ENCODE measurements around the gene SKAP1.

Gene SKAP1

DNA sequence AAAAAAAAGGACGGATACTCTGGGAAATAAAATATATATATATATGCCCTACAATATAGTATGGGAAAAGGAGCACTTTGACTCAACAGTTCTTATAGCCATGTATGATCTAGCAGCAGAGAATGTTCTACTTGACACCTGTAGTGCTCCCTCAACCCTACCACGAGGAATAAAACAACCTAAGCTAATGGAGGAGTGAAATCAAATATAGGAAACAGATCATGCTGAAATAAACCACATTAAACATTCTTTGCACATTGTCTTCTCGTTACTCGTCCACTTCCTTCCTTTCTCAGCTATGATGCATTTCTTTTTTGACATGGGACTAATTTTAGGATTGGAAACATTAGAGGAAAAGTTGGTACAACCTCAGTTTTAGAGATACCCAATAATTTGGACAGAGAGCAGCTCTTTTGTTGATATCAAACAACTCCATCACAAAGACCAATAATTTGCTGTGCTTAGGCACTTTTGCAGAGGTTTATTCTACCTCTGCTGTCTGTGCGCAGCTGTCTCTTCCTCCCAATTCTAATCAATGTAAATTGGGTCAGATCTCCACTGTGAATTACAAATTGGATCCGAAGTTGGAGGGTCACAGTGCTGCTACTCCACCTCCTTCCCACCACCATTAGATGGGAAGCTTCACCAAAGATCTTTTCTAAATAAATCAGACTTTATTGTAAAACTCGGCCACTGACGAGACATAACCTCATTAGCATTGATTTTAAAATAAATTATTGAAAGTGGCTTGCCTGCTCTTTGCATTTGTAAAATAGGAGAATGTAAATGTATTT is 256.6 kb downstream of the SKAP1 start:
- no peak for DNase-seq (ENCODE audit: low spot score)

DNA sequence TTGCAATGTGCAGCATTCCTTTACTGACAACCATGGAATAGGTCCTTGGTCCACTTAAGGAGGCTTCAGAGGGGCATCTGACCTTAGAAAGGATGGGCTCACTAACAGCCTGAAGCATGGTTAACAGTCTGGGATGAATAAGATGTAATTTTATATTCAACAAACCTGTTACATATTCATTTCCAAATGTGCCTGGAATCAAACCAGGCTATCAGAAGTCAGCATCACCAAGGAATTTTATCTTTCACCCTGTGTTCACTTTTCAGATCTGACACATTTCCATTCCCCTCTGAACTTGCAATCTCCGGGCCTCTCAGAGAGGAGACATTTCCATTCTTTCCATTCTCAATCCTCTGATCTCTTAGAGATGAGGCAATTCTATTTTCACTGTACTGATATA is 260.1 kb downstream of the SKAP1 start:
- no peak for DNase-seq (ENCODE audit: low spot score)

DNA sequence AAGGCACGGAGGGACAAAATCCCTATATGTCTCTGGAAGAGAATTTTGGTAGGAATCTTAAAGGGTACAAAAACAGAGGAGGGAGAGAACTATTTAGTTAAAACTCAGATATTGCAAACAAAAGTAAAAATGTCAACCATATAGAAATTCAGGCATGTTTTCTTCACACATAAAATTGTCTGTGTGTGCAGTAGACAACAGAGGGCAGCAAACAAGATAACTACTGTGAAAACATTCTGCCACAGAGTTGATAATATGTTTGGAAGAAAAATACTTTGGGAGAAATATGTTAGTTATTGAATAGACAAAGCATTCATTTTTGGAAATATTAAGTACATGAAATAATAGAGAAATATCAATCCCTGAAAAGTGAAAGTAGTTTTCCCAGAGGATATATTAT is 266.2 kb downstream of the SKAP1 start:
- no peak for DNase-seq (ENCODE audit: low spot score)

DNA sequence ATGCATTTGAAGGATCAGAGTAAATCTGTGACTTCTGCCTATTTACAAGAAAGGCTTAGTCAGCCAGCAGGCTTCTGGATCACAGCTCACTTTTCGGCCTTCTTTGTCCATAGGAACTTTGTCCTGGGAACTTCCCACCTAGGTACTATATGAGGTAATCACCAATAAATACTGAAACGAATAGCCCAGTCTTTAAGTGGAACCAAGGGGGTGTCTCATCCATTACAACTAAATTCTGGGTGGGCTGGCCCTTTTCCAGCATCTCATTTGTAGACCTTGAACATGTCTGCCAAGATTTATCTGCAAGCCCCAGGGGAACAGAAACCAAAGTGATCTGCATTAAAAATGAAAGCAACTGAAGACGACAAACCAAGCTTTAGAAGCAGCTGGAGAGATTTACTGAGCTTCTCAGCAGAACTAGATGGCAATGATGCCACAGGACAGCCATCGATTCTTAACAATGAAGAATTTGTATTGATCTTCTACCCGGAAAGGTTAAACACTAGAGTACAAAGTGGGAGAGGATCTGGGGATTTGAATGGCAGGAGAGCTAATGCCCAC is 267.0 kb downstream of the SKAP1 start:
- DNase-seq (ENCODE audit: low spot score): no peak

DNA sequence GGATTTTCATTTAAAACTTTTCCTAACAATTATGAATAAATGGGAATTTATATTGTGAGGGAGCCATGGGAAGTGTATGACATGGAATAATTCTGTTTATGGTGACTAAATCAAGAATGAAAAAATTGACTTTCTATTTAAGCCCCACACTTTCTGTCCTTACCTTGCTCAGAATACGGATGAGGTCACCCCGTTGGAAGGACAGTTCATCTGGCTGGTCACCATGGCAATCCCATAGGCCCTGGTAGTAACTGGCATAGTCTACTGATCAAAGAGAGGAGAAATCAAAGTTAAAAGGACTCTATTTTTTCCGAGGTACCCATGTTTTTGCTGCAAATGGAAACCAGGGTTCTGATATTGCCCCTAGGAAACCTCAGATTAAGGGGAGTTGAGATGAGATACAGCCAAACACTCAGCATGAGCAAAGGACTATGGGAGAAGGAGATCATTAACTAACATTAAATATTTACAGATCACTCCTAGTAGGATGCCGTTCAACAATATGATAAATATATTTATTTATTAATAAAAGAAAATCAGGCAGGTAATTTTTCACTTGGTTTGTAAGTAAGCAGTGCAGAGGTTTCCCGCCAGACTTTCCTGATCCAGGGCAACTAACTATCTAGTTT is 267.6 kb downstream of the SKAP1 start:
- DNase-seq (ENCODE audit: low spot score): no peak

DNA sequence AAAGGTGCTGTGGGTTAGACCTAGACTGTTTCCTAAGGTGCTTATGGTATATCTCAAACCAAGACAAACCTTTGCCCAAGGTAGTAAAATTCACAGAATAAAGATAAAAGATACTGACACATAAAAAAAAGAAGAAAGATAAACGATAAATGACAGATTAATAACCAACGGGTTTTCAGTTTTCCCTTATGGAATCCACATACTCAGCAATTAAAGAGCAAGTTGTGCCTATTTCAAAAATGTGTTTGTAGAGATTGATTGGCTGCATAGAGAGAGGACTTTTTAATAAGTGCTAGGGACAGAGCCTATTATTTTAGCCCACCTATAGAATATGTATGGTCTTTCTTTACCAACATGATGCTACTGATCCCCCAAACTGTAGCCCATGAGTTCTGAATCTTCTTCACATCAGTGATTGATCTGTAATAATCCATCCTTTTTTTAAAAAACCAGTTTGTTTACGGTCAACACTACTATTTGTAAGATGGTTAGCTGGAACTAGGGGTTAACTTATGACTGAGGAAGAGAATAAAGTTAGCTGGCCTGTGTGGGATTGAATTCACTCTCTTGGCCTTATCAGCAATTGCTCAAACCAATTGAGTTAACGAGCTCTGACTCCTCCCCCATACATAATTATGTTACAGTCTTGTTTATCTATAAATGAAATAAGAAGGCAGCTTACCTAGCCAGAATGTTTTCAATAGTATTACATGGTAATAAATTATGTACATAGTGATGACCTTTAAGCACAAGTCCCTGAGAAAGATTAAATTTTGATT is 268.7 kb downstream of the SKAP1 start:
- DNase-seq (ENCODE audit: low spot score): no peak

DNA sequence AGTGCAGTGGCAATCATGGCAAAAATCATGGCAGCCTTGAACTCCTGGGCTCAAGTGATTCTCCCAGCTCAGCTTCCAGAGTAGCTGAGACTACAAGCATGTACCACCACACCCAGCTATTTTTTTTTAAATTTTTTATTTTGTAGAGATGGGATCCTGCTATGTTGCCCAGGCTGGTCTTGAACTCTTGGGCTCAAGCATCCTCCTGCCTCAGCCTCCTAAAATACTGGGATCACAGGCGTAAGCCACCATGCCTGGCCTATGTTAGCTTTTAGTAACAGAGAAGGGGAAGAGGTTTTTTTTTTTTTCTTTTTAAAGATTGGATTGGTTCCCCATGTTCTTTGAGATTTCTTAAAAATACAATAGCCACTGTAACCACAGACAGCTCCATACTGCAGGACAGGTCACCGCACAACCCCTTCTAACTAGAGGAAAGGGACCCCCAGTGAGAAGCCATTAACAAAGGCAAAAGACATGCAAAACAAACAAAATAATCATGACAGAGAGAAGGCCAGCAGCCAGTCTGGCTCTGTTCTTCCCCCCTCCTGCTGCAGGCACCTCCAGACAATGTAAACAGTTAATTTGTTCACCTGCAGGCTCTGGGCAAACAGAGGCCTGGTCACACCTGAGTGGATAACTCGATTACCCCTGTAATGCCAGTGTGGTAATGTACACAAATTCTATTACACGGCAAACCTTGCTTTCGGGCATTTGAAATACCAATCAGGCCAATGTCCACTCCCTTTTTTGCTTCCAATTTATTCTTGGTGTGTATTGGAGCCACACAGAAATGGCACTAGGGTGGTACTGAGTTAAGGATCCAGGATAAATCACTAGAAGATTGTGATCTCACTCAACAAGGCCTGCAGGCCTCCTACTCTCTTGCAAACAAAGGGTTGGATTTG is 269.6 kb downstream of the SKAP1 start:
- no peak for DNase-seq (ENCODE audit: low spot score)

DNA sequence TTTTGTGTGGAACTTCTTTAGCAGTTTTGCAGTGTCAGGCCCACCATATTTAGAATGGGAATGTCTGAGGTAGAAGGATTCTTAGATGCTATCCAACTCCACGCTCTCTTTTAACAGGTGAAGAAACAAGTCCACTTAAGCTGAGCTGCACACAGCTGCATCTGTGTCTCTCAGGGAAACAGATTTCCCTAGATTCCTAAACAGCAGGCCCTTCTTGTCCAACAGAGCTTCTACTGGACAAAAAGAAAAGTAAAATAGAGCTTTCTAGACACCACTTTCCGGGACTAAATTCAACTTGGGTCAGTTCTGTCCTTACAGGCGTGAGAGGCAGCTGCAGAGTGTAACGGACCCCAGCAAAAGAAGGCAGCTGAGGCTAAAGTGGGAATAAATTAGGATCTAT is 270.8 kb downstream of the SKAP1 start:
- no peak for DNase-seq (ENCODE audit: low spot score)

DNA sequence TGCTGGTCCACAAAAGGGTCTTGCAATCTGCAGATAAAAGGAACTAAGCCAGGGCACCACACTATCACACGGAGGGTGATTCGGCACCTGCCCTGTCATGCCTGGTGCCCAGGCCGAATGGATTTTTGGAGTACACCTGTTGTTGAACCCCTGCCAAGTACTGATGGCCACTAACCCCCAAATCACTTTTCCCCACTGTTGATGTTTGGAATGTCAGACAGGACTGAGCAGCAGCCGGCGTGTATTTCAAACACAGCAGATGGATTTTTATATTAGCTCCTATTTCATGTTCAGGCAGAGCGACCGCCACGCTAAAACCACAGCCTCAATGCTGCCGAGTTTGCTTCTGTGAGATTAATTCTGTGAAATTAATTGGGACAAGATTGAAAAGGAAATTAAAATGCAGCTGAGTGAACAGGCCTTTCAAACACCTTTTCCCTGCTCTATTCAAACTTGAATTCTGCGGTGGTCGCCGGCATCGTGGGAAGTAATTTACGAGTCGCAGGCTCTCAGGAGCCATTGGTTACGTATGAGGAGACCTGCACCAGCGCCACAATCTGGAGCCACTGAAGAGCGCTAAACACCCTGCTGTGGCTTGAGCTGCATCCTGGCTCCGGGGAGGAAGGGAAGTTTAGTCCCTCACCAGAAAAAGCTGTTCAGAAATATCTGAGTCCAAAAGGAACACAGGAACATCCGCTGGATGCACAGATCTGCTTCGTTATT is 274.0 kb downstream of the SKAP1 start:
- no peak for DNase-seq (ENCODE audit: low spot score)

DNA sequence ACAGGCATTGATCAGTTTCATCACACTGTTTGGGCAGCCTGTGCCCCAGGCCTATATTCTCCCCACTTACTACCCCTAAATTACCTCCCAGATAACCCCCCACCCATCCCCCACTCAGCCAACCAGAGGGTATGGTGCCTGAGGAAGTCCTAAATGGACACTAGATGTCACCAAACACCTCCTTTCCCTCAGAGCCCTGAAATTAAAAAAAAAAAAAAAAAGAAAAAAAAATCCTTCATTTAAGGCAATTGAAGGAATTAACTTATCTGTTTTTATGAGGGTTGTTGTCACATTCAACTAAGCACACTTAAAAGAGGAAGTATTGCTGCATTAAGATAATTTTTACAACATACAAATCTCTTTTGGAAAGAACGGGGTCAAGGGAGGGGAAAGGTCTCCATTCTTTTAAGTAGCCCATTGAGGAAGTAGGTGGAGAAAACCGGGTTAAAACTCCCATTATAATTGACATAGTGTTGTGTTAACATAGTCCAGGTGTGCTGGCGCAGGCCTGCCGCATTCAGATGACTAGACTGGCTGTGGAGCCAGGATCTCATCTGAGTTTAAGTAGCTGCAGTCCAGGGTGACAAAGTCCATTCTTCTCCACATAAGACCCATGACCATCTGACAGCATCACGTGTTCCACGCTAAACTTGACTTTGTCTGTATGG is 276.2 kb downstream of the SKAP1 start:
- DNase-seq (ENCODE audit: low spot score): no peak

DNA sequence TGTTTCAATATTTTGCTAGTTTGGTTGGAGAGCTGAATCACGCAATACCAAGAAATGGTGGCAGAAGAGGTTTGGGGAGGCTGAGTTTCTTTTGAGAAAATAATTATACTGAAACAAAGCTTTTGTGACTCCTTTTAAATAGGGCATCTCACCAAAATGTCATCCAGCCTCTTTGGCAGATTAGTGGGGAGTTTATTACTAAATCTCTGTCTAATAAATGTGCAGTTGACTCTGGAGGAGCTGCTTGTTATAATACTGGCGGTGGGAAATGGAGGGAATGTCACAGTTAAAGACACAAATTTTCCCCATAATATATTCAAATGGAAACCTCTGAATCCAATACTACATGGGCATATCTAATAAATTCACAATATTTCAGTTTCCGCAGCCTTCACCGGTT is 277.7 kb downstream of the SKAP1 start:
- DNase-seq (ENCODE audit: low spot score): no peak

DNA sequence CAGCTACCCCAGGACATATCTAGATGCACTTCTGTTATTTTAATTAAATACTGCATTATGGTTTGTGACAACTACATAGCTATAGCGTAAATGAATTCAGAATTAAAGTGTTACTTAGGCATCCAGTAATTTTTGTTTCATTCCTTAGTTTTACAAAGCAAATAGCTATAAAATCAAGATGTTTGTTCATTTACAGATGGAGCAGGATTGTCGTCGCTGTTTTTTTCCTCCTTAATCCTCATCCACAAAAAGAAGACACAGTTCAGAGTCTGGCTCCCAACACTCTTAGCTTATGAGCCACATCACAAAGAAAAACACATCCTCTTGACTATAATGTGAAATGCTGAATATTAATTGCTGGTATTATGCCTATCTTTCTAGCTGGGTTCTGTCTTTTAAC is 278.8 kb downstream of the SKAP1 start:
- no peak for DNase-seq (ENCODE audit: low spot score)

DNA sequence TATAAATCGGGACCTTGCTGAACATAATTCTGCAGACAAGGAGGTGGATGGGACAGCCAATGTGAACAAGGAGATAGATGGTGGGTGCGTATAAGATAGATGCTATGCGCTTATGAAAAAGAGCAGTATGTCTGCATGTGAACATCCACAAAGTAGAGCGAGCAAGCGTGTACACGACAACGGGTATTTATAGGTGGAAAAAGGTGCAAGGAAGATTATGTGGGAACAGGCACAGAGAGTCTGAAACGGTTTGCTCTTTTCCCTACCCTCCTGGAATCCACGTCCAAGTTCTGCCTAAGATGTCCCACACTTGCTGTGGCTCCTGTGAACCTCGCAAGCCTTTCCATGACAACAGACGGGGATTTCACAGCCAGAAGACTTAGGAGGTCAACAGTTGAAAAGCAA is 279.4 kb downstream of the SKAP1 start:
- no peak for DNase-seq (ENCODE audit: low spot score)

DNA sequence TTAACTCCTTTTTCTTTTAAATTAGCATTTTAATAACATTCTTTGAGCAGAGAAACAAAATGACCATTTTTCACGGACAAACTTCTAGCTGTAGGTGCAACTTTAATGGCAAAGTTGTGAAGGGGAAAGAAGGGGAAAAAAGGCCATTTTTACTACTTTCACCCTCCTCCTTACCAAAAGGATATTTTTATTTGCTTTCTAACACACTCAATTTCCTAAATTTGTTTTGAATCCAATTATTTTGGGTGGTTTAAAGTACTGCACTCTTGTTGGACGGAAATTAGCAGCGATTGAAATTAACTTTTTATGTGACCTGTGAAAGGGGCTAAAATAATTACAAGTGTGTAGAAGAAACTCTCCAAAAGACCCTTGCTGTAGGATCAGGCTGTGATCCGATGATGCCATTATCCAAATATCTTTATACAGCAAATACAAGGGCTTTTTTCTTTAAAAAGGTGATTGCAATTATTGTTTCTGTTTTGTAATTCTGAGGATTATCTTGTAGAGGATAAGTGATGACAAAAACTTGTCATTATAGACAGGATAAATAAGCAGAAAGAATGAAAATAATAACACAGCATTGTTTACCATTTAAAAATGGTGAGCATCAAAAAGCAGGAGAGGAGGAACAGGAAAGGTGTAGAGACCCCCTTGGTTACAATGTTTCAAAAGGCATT is 280.1 kb downstream of the SKAP1 start:
- no peak for DNase-seq (ENCODE audit: low spot score)

DNA sequence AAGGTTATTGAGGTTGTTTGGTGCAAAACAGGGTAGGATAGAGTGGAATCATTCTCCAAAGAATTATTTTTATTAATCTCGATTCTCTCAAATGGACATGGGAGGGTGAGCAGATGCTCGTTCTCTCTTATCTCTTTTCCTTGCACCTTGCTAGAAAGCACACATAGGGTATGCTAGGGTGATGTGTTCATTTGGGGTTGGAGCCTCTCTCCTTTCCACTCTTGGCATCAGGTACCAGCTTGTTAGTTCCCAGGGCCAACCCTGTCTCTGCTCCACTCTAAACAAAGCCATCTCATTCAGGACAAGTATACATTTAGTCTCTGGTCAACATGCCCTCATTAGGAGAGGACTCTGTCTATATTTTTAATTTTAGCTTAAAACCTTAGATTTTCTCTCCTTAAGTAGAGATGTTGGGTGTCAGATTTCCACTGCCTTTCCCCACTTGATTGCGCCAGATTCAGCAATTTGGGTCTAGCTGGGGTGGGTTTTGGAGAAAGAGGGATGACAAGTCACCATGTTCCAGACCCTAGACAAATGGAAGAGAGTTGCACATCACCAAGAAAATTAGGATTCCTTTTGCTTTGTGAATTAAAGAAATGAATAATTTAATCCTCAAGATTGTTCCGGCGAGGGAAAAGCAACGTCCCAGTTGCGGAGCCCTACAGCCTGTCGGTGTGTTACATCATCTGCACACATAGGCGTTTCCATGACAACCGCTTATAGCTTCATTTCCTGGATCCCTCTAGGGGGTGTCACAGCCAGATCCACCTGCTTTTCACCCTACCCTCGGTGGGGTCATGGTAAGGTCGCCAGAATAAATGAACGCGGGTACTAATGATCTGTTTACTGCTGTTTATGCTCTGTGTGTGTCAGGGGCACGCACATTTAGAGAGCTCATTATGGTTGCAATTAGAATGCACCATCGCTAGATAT is 280.9 kb downstream of the SKAP1 start:
- DNase-seq (ENCODE audit: low spot score): no peak

DNA sequence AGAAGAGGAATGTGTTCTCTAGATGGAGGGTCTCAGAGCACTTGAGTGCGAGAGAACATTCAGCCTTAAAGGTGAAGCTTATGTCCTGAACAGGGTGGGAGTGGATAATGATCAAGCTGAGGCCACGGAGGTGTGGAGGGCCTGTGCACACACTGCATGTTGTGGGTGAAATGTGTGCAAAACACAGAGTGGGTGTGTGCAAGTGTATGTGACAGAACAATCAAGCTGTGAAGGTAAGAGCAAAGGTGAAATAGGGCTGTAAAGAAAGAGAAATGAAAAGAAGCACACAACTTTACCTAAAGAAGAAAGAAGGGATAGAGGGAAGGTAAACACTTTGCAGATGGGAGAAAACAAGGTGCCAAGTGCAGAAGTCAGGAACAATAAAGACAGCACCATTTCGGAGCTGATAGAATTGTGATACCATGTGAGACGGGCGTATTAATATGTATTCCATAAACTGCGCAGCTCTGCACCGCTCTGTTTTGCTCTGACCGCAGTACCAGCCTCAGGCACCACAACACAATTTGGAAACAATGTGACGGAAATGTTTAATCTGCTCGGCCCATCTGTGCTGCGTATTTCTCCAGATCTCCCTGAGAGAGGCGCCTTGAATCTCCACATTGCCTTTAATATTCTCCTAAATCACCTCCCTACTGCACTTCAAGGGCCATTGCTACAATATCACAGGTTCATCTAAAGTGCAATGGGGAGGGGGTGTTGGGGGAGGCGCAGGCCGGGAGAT is 281.8 kb downstream of the SKAP1 start:
- no peak for DNase-seq (ENCODE audit: low spot score)

DNA sequence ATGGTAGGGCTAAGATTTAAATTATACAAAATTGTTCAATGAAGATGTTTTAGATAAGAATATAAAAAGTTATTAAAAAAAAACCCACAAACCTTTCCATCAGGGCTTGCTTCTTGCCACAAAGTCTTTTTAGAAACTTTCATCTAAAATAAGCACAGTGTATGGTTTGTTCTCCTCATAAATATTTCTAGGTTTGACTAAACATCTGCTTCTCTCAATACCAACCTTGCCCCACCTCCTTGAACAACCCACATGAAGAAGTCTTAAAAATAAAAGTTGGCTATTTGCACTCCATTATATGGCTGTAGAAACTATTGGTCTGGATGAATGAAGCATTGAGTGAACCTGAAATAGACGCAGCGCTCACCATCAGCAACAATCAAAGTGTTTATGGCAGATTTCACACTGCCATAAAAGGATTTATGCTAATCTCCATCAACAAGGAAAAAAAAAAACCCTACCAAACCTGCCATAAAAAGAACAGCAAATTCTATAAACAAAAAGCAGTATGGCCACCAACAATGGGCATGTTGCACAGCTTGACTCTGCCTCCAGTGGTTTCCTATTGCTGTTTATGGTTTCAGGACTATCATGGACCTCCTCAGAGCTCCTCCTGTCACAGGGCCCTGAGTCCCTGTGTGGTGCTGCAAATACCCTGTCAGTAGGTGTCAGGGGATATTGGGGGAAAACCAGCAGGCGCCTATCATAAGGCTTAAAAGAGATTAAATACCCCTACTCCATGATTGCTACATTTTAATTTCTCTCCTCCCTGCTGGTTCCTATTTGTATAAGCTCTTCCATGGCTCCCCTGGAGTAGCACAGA is 284.8 kb downstream of the SKAP1 start:
- no peak for DNase-seq (ENCODE audit: low spot score)
